Measurements from ENCODE around the gene FGF3. TPM values are rescaled to one million over a fixed set of nuclear protein-coding genes. Genes with fewer than 3 reads are reported as not detected.

The FGF3 gene
- total RNA-seq, 5 donors from 2014 or later (not counting 1 experiment from before 2014, with no cell fraction given), result not detected

DNA sequence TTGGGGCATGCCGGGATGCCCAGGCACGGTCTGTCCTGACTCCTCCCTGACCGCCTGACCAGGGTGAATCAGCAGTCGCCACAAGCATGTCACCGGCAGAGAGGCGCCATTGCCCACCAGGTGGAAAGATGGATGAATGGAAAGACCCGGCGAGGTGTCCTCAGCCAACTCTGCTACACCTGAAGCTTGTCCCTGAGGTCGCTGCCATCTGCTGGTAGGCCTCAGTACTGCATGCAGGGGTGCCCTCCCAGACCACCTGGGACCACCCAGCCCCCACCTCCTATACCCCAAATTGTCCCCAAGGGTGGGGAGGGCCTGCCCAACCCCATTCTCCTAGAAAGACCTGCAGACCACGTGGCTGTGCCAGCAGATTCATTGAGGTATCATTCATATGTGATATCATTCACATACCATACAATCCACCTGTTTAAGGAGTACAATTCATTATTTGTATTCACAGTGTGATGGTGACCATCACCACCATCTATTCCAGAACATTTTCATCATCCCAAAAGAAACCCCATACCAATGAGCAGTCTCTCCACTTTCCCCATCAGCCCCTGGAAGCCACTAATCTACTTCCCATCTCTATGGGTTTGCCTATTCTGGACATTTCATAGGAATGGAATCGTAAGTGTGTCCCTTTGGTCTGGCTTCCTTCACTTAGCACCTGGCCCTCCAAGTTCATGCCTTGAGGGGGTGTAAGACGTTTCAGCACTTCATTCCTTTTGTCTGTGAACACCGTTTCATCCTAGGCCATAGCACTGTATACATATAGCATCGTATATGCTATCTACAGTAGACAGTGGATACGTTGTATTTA lies 17.5 kb downstream of the FGF3 start:
- no peaks in the 10 kb centered on the region for H3K9me3 ChIP-seq
- WGBS (ENCODE audit: insufficient coverage), result 32% methylated on average over 10 of the region's 15 CpGs
- no peaks in the 10 kb centered on the region for H3K4me1 ChIP-seq (ENCODE audit: control insufficient read depth in 1 of 2, extremely low read depth in 1 of 2, insufficient read depth in 2 of 2, low read length in 2 of 2)
- H3K4me3 ChIP-seq (ENCODE audit: control insufficient read depth in 1 of 2, extremely low read depth in 1 of 2, low read length in 1 of 2), result no peak overlapping the region
- Mint-ChIP-seq H3K9me3 (no peaks in the 10 kb centered on the region), H3K36me3 (no peaks in the 10 kb centered on the region), H3K27ac (no peak overlapping the region), H3K4me1 (no peaks in the 10 kb centered on the region), H3K4me3 (no peak overlapping the region), H3K27me3 (peaks cover 6 to 13% of the 10 kb centered on the region in 2 donors)
- H3K27me3 ChIP-seq (replicated peaks in 1 of 2; ENCODE audit: control insufficient read depth in 2 of 2, extremely low read depth in 1 of 2, insufficient read depth in 2 of 2, low read length in 1 of 2), result peaks cover 0 to 24% of the 10 kb centered on the region in 2 experiments
- DNase-seq (peak in 18 of 35 experiments; percentile 3 to 42 (median 16)), ATAC-seq (replicated peaks in 1 of 4) (no peak)
- ChIA-PET POLR2A (no interaction called here), CTCF (interaction anchor here in 1 of 2 donors (1.1 kb wide), 1 partner anchor 110 kb away, joined by 3 read pairs; no protein-coding TSS in a partner anchor)
- H3K36me3 ChIP-seq (ENCODE audit: control insufficient read depth in 2 of 2, extremely low read depth in 1 of 2, insufficient read depth in 1 of 2, low read length in 1 of 2), result no peaks in the 10 kb centered on the region
- no peak overlapping the region for H3K27ac ChIP-seq (ENCODE audit: low read length)

DNA sequence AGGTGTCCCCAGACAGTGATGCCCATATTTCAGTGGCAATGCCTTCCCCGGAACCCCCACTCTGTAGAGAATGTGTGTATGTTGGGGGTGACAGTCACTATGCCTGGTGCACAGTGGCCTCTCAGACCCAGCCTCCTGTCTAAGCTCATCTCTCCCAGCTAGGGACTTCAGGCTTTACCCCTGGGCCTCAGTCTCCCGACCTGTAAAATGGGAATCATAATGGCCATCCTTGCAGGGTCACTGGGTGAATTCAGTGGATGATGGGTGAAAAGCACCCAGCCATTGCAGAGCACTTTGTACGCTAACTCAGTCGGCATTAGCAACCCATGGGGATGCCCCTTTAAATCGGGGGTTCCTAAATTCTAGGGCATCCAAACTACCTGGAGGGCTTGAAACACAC lies 18.9 kb downstream of the FGF3 start:
- peaks cover 0 to 24% of the 10 kb centered on the region in 2 experiments for H3K27me3 ChIP-seq (replicated peaks in 1 of 2; ENCODE audit: control insufficient read depth in 2 of 2, extremely low read depth in 1 of 2, insufficient read depth in 2 of 2, low read length in 1 of 2)
- H3K9me3 Mint-ChIP-seq, result no peaks in the 10 kb centered on the region
- WGBS (ENCODE audit: insufficient coverage), result 89% methylated on average over 5 of the region's 5 CpGs
- no peak overlapping the region for H3K4me3 ChIP-seq (ENCODE audit: control insufficient read depth in 1 of 2, extremely low read depth in 1 of 2, low read length in 1 of 2)
- no peak overlapping the region for H3K27ac Mint-ChIP-seq
- no peak overlapping the region for H3K4me3 Mint-ChIP-seq
- ATAC-seq (replicated peaks in 1 of 4), result no peak
- H3K36me3 Mint-ChIP-seq, result no peaks in the 10 kb centered on the region
- no peaks in the 10 kb centered on the region for H3K4me1 ChIP-seq (ENCODE audit: control insufficient read depth in 1 of 2, extremely low read depth in 1 of 2, insufficient read depth in 2 of 2, low read length in 2 of 2)
- CTCF ChIA-PET, result interaction anchor here in 1 of 2 donors (1.1 kb wide), 1 partner anchor 109 kb away, joined by 3 read pairs; no protein-coding TSS in a partner anchor
- no peak for DNase-seq
- peaks cover 3 to 5% of the 10 kb centered on the region in 2 donors for H3K27me3 Mint-ChIP-seq
- no peaks in the 10 kb centered on the region for H3K9me3 ChIP-seq
- no peak overlapping the region for H3K27ac ChIP-seq (ENCODE audit: low read length)
- POLR2A ChIA-PET, result no interaction called here
- no peaks in the 10 kb centered on the region for H3K4me1 Mint-ChIP-seq
- H3K36me3 ChIP-seq (ENCODE audit: control insufficient read depth in 2 of 2, extremely low read depth in 1 of 2, insufficient read depth in 1 of 2, low read length in 1 of 2), result no peaks in the 10 kb centered on the region

DNA sequence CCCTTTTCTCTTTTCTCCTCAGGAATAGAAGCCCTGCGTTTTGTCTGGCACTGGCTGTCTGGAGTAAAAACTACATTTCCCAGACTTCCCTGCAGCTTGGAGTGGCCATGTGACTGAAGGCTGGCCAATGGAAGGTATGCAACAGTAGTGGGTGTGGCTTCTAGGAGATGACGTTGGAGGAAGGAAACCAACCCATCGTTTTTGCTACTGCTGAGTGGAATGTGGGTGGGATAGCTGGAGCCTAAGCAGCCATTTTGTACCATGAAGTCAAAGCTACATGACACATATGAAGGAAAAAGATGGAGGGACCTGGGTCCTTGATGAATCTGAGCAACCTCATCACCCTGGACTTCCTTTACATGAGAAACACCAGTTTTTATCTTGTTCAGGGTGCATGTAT lies 19.6 kb downstream of the FGF3 start:
- Mint-ChIP-seq H3K27me3 (peaks cover 3 to 5% of the 10 kb centered on the region in 2 donors), H3K36me3 (no peaks in the 10 kb centered on the region), H3K4me3 (no peak overlapping the region), H3K27ac (no peak overlapping the region), H3K4me1 (no peaks in the 10 kb centered on the region), H3K9me3 (no peaks in the 10 kb centered on the region)
- Histone ChIP-seq H3K27me3 (replicated peaks in 1 of 2; ENCODE audit: control insufficient read depth in 2 of 2, extremely low read depth in 1 of 2, insufficient read depth in 2 of 2, low read length in 1 of 2) (peaks cover 0 to 20% of the 10 kb centered on the region in 2 experiments), H3K9me3 (no peaks in the 10 kb centered on the region), H3K27ac (ENCODE audit: low read length) (no peak overlapping the region), H3K4me3 (ENCODE audit: control insufficient read depth in 1 of 2, extremely low read depth in 1 of 2, low read length in 1 of 2) (no peak overlapping the region), H3K36me3 (ENCODE audit: control insufficient read depth in 2 of 2, extremely low read depth in 1 of 2, insufficient read depth in 1 of 2, low read length in 1 of 2) (no peaks in the 10 kb centered on the region), H3K4me1 (ENCODE audit: control insufficient read depth in 1 of 2, extremely low read depth in 1 of 2, insufficient read depth in 2 of 2, low read length in 2 of 2) (no peaks in the 10 kb centered on the region)
- ChIA-PET POLR2A (no interaction called here), CTCF (interaction anchor here in 1 of 2 donors (0.6 kb wide), 1 partner anchor 128 kb away, joined by 3 read pairs; no protein-coding TSS in a partner anchor)
- DNase-seq (peak in 1 of 35 experiments; percentile 4), ATAC-seq (replicated peaks in 1 of 4) (no peak)
- 0% methylated on average over 1 of the region's 3 CpGs for WGBS (ENCODE audit: insufficient coverage)

DNA sequence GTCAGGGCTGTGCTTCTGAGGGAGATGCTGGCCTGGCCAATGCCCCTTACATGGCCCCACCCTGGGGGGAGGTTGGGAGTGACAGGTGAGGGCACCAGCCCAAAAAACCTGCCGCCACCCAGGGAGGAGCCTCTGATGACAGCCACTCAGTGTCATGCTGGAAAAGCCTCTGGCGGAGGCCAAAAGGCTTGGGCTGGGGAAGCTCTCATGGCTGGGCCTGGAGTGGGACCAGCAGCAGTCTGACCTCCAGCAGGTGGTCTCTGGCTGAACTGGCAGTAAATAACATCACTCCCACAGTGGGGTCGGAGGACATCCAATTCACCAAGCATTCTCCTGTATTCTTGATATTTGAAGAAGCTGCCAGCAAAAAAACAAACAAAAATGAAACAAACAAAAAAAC lies 20.1 kb downstream of the FGF3 start:
- H3K4me1 ChIP-seq (ENCODE audit: control insufficient read depth in 1 of 2, extremely low read depth in 1 of 2, insufficient read depth in 2 of 2, low read length in 2 of 2), result no peaks in the 10 kb centered on the region
- H3K27me3 ChIP-seq (replicated peaks in 1 of 2; ENCODE audit: control insufficient read depth in 2 of 2, extremely low read depth in 1 of 2, insufficient read depth in 2 of 2, low read length in 1 of 2), result peaks cover 0 to 20% of the 10 kb centered on the region in 2 experiments
- no peaks in the 10 kb centered on the region for H3K4me1 Mint-ChIP-seq
- ATAC-seq (replicated peaks in 1 of 4) (no peak), DNase-seq (no peak)
- H3K4me3 Mint-ChIP-seq, result no peak overlapping the region
- H3K27ac Mint-ChIP-seq, result no peak overlapping the region
- H3K36me3 Mint-ChIP-seq, result no peaks in the 10 kb centered on the region
- H3K9me3 ChIP-seq, result no peaks in the 10 kb centered on the region
- no peak overlapping the region for H3K27ac ChIP-seq (ENCODE audit: low read length)
- no peak overlapping the region for H3K4me3 ChIP-seq (ENCODE audit: control insufficient read depth in 1 of 2, extremely low read depth in 1 of 2, low read length in 1 of 2)
- no peaks in the 10 kb centered on the region for H3K9me3 Mint-ChIP-seq
- peaks cover 3 to 5% of the 10 kb centered on the region in 2 donors for H3K27me3 Mint-ChIP-seq
- no peaks in the 10 kb centered on the region for H3K36me3 ChIP-seq (ENCODE audit: control insufficient read depth in 2 of 2, extremely low read depth in 1 of 2, insufficient read depth in 1 of 2, low read length in 1 of 2)
- WGBS (ENCODE audit: insufficient coverage), result 100% methylated on average over 2 of the region's 3 CpGs
- ChIA-PET CTCF (interaction anchor here in 1 of 2 donors (0.6 kb wide), 1 partner anchor 128 kb away, joined by 3 read pairs; no protein-coding TSS in a partner anchor), POLR2A (no interaction called here)

GRCh38 chr11:69797737-69798528 lies 21.3 kb downstream of the FGF3 start:
- no peaks in the 10 kb centered on the region for H3K4me1 Mint-ChIP-seq
- Histone ChIP-seq H3K9me3 (no peaks in the 10 kb centered on the region), H3K36me3 (ENCODE audit: control insufficient read depth in 2 of 2, extremely low read depth in 1 of 2, insufficient read depth in 1 of 2, low read length in 1 of 2) (no peaks in the 10 kb centered on the region), H3K27ac (ENCODE audit: low read length) (no peak overlapping the region), H3K4me3 (ENCODE audit: control insufficient read depth in 1 of 2, extremely low read depth in 1 of 2, low read length in 1 of 2) (no peak overlapping the region), H3K4me1 (ENCODE audit: control insufficient read depth in 1 of 2, extremely low read depth in 1 of 2, insufficient read depth in 2 of 2, low read length in 2 of 2) (no peaks in the 10 kb centered on the region), H3K27me3 (replicated peaks in 1 of 2; ENCODE audit: control insufficient read depth in 2 of 2, extremely low read depth in 1 of 2, insufficient read depth in 2 of 2, low read length in 1 of 2) (peaks cover 0 to 16% of the 10 kb centered on the region in 2 experiments)
- ChIA-PET CTCF (interaction anchor here in 1 of 2 donors (0.6 kb wide), 1 partner anchor 81 kb away, joined by 5 read pairs; no protein-coding TSS in a partner anchor), POLR2A (no interaction called here)
- H3K27ac Mint-ChIP-seq, result no peak overlapping the region
- no peak overlapping the region for H3K4me3 Mint-ChIP-seq
- WGBS (ENCODE audit: insufficient coverage), result 75% methylated on average over 12 of the region's 14 CpGs
- ATAC-seq (replicated peaks in 1 of 4), result no peak
- peaks cover 4 to 5% of the 10 kb centered on the region in 2 donors for H3K27me3 Mint-ChIP-seq
- no peak for DNase-seq
- H3K36me3 Mint-ChIP-seq, result no peaks in the 10 kb centered on the region
- no peaks in the 10 kb centered on the region for H3K9me3 Mint-ChIP-seq

DNA sequence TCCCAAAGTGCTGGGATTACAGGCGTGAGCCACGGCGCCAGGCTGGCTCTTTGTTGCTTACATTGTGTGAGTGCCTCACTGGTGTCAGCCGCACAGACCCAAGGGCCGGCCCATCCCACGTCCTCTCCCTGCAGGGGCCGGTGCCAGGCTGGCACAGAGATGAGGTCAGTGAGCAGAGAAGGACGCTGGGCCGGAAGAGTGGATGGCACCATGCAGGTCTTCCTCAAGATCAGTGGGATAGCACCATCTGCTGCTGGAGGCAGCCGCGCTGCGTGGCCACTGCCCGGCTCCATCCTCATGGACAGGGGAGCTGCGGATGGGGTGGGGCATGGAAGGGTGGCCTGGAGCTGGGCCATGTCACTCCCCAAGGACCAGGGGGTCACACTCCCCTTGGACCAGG lies 22.1 kb downstream of the FGF3 start:
- 72% methylated on average over 14 of the region's 14 CpGs for WGBS (ENCODE audit: insufficient coverage)
- H3K27me3 ChIP-seq (replicated peaks in 1 of 2; ENCODE audit: control insufficient read depth in 2 of 2, extremely low read depth in 1 of 2, insufficient read depth in 2 of 2, low read length in 1 of 2), result peaks cover 0 to 14% of the 10 kb centered on the region in 2 experiments
- no peak for DNase-seq
- Mint-ChIP-seq H3K9me3 (no peaks in the 10 kb centered on the region), H3K36me3 (no peaks in the 10 kb centered on the region), H3K4me1 (no peaks in the 10 kb centered on the region), H3K4me3 (no peak overlapping the region), H3K27me3 (peaks cover 1 to 5% of the 10 kb centered on the region in 2 donors), H3K27ac (no peak overlapping the region)
- ChIA-PET CTCF (no interaction called here), POLR2A (no interaction called here)
- no peaks in the 10 kb centered on the region for H3K9me3 ChIP-seq
- H3K4me1 ChIP-seq (ENCODE audit: control insufficient read depth in 1 of 2, extremely low read depth in 1 of 2, insufficient read depth in 2 of 2, low read length in 2 of 2), result no peaks in the 10 kb centered on the region
- H3K27ac ChIP-seq (ENCODE audit: low read length), result no peak overlapping the region
- H3K4me3 ChIP-seq (ENCODE audit: control insufficient read depth in 1 of 2, extremely low read depth in 1 of 2, low read length in 1 of 2), result no peak overlapping the region
- no peak for ATAC-seq (replicated peaks in 1 of 4)
- no peaks in the 10 kb centered on the region for H3K36me3 ChIP-seq (ENCODE audit: control insufficient read depth in 2 of 2, extremely low read depth in 1 of 2, insufficient read depth in 1 of 2, low read length in 1 of 2)

Measured in T-cell (primary cell).